ENCODE data around the gene LIMCH1. TPM values are rescaled to one million over a fixed set of nuclear protein-coding genes. Genes with fewer than 3 reads are reported as not detected.

The LIMCH1 gene
- total RNA-seq, 1 experiment from 2014 or later: 10.4 TPM

- no peak overlapping the region for H3K4me2 ChIP-seq (ENCODE audit: low read length)
- no peak for ATAC-seq
- intact Hi-C loops (cut with micrococcal nuclease): no loop called here
- ChIA-PET POLR2A (no interaction called here), CTCF (no interaction called here), RAD21 (ENCODE audit: low non-redundant PET in 1 of 2, low total read pairs in 2 of 2, uncharacterized antibody in 2 of 2, unreplicated experiment in 2 of 2) (no interaction called here)
- no peaks in the 10 kb centered on the region for H4K20me1 ChIP-seq (ENCODE audit: insufficient read depth)
- H3K9me3 ChIP-seq (ENCODE audit: control insufficient read depth in 1 of 2, insufficient read depth in 1 of 2, low read depth in 1 of 2, low read length in 2 of 2): no peaks in the 10 kb centered on the region
- H3K27me3 ChIP-seq (ENCODE audit: insufficient read depth, low read length): no peaks in the 10 kb centered on the region
- no peak overlapping the region for H3K27ac ChIP-seq (ENCODE audit: low read depth, low read length)
- BruUV-seq (replicated peaks): no TSS peak
- no peak overlapping the region for H2AFZ ChIP-seq (ENCODE audit: low read depth, low read length, poor library complexity, severe bottlenecking)
- H3K9me2 ChIP-seq (ENCODE audit: insufficient read depth): no peaks in the 10 kb centered on the region
- H3K79me2 ChIP-seq (ENCODE audit: insufficient read depth, low read length): no peaks in the 10 kb centered on the region
- no peaks in the 10 kb centered on the region for H3K4me1 ChIP-seq (ENCODE audit: control insufficient read depth in 1 of 2, insufficient read depth in 2 of 2, low read length in 2 of 2)
- no peak overlapping the region for H3K4me3 ChIP-seq (replicated peaks in 1 of 2; ENCODE audit: low read depth in 1 of 2, low read length in 2 of 2)
- H3K9ac ChIP-seq (ENCODE audit: low read length): no peak overlapping the region
- DNase-seq (ENCODE audit: low read depth, low spot score): no peak
- TF ChIP-seq ELF1 (IDR thresholded peaks at IDR 0.05; ENCODE audit: borderline replicate concordance, low read depth): no peak
- no peak for TF ChIP-seq CBX3 (IDR thresholded peaks at IDR 0.05; ENCODE audit: low read depth)
- TF ChIP-seq TCF7L2 (IDR thresholded peaks at IDR 0.05; ENCODE audit: borderline replicate concordance, extremely low read depth, insufficient read depth, insufficient read length): no peak
- TF ChIP-seq RAD21 (IDR thresholded peaks at IDR 0.05; ENCODE audit: low read depth): no peak
- TF ChIP-seq SP1 (IDR thresholded peaks at IDR 0.05; ENCODE audit: low read depth): no peak
- no peak for TF ChIP-seq ATF3 (IDR thresholded peaks at IDR 0.05)
- TF ChIP-seq YY1 (IDR thresholded peaks at IDR 0.05; ENCODE audit: extremely low read depth, insufficient replicate concordance, low read depth, low read length): no peak
- TF ChIP-seq, protein P1, sequence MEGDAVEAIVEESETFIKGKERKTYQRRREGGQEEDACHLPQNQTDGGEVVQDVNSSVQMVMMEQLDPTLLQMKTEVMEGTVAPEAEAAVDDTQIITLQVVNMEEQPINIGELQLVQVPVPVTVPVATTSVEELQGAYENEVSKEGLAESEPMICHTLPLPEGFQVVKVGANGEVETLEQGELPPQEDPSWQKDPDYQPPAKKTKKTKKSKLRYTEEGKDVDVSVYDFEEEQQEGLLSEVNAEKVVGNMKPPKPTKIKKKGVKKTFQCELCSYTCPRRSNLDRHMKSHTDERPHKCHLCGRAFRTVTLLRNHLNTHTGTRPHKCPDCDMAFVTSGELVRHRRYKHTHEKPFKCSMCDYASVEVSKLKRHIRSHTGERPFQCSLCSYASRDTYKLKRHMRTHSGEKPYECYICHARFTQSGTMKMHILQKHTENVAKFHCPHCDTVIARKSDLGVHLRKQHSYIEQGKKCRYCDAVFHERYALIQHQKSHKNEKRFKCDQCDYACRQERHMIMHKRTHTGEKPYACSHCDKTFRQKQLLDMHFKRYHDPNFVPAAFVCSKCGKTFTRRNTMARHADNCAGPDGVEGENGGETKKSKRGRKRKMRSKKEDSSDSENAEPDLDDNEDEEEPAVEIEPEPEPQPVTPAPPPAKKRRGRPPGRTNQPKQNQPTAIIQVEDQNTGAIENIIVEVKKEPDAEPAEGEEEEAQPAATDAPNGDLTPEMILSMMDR (IDR thresholded peaks at IDR 0.05 in 2 of 3, conservative IDR thresholded peaks at IDR 0.05 in 1 of 3; ENCODE audit: borderline replicate concordance in 1 of 3, insufficient read depth in 1 of 3, low read depth in 2 of 3, low read length in 2 of 3): no peak
- H3K36me3 ChIP-seq (ENCODE audit: control insufficient read depth in 1 of 2, insufficient read depth in 2 of 2, low read length in 2 of 2): no peaks in the 10 kb centered on the region
Observed at GRCh38 chr4:41644915-41645295, 106.9 kb downstream of the LIMCH1 start.
